HG03066 (cell line): ENCODE measurements around the gene KANK4.
A peak's percentile ranks its signal among the peaks of the same experiment; 100 is the strongest.

Source experiments
- ATAC-seq: cut with Tn5 transposase; IDR thresholded peaks from one replicate; pipeline ENCODE4 v1.9.1; 2021; ENCODE audit warnings: low read depth; ENCODE audit not compliant: unreplicated experiment

The KANK4 gene

GRCh38 chr1:62307895-62308492, 11.2 kb downstream of the KANK4 start:
- ATAC-seq: no peak

GRCh38 chr1:62307446-62307845, 11.8 kb downstream of the KANK4 start:
- no peak for ATAC-seq

- ATAC-seq: no peak
Observed at GRCh38 chr1:62306065-62306464, 13.2 kb downstream of the KANK4 start.

- ATAC-seq: no peak
Observed at GRCh38 chr1:62304975-62305374, 14.3 kb downstream of the KANK4 start.

GRCh38 chr1:62304515-62304914, 14.7 kb downstream of the KANK4 start:
- ATAC-seq: no peak

GRCh38 chr1:62301726-62302390, 17.4 kb downstream of the KANK4 start:
- ATAC-seq: no peak

GRCh38 chr1:62299426-62300200, 19.6 kb downstream of the KANK4 start:
- ATAC-seq: no peak

GRCh38 chr1:62295921-62296491, 23.2 kb downstream of the KANK4 start:
- peak; percentile 65 for ATAC-seq

- no peak for ATAC-seq
Observed at GRCh38 chr1:62294261-62294660, 25.0 kb downstream of the KANK4 start.

GRCh38 chr1:62288662-62289061, 30.6 kb downstream of the KANK4 start:
- ATAC-seq: no peak

- ATAC-seq: no peak
Observed at GRCh38 chr1:62288224-62288623, 31.0 kb downstream of the KANK4 start.

GRCh38 chr1:62286786-62287224, 32.4 kb downstream of the KANK4 start:
- ATAC-seq: no peak

GRCh38 chr1:62285984-62286785, 33.0 kb downstream of the KANK4 start:
- ATAC-seq: no peak

- ATAC-seq: no peak
Observed at GRCh38 chr1:62285440-62285839, 33.8 kb downstream of the KANK4 start.

GRCh38 chr1:62283986-62284385, 35.2 kb downstream of the KANK4 start:
- ATAC-seq: no peak

- ATAC-seq: no peak
Observed at GRCh38 chr1:62282909-62283755, 36.1 kb downstream of the KANK4 start.

GRCh38 chr1:62281922-62282555, 37.2 kb downstream of the KANK4 start:
- no peak for ATAC-seq

- no peak for ATAC-seq
Observed at GRCh38 chr1:62280960-62281465, 38.2 kb downstream of the KANK4 start.

GRCh38 chr1:62280150-62280549, 39.1 kb downstream of the KANK4 start:
- no peak for ATAC-seq
